Measurements from ENCODE around the gene ZBTB9. TPM values are rescaled to one million over a fixed set of nuclear protein-coding genes. Genes with fewer than 3 reads are reported as not detected.

Gene ZBTB9
- total and polyA plus RNA-seq, 2 donors (not counting 1 experiment from before 2014, with no cell fraction given) = 2.9 to 11.8 TPM

DNA sequence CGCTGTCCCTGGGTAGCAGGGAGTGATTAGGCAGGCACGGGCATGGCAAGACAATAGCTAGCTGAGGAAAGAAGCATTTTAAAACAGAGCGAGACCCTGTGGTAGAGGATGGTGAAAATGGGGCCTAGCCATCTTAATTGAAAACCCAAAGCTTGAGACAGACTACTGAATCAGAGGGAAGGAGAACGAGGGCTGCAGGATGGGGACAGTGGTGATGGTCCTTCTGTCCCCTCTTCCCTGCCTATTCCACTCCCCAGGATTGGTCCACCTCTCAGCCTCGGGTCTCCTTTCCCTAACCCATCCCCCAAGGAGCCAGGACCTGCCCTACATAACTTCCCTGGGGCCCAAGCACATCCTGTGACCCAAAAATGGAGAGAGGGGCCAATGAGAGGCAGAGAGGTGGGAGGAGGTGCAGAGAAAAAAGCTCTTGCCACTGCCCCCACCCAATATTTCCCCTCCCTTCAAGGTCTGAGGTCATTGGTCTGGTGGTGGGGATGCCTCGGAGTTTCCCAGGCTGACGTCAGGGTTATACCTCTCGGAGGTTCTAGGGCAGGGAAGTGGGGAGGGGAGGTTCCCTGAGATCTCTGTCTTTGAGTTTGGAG lies 35.6 kb upstream of the ZBTB9 start:
- H3K27ac ChIP-seq (ENCODE audit: low read length in 2 of 2) = peak overlapping the region; percentile 87 to 91
- no peak for TF ChIP-seq EZH2 (IDR thresholded peaks at IDR 0.05; ENCODE audit: borderline replicate concordance, insufficient read depth, low read depth, low read length, poor library complexity, severe bottlenecking)
- TF ChIP-seq, protein P1, sequence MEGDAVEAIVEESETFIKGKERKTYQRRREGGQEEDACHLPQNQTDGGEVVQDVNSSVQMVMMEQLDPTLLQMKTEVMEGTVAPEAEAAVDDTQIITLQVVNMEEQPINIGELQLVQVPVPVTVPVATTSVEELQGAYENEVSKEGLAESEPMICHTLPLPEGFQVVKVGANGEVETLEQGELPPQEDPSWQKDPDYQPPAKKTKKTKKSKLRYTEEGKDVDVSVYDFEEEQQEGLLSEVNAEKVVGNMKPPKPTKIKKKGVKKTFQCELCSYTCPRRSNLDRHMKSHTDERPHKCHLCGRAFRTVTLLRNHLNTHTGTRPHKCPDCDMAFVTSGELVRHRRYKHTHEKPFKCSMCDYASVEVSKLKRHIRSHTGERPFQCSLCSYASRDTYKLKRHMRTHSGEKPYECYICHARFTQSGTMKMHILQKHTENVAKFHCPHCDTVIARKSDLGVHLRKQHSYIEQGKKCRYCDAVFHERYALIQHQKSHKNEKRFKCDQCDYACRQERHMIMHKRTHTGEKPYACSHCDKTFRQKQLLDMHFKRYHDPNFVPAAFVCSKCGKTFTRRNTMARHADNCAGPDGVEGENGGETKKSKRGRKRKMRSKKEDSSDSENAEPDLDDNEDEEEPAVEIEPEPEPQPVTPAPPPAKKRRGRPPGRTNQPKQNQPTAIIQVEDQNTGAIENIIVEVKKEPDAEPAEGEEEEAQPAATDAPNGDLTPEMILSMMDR (IDR thresholded peaks at IDR 0.05) = peak; percentile 9
- peak overlapping the region; percentile 92 for H3K4me2 ChIP-seq (replicated peaks; ENCODE audit: low read depth, low read length, poor library complexity, severe bottlenecking)
- peaks cover 0 to 3% (median 0%) of the 10 kb centered on the region in 4 experiments for H3K27me3 ChIP-seq (replicated peaks in 1 of 4; ENCODE audit: control extremely low read depth in 1 of 4, control insufficient read depth in 3 of 4, insufficient read depth in 4 of 4, low read length in 3 of 4)
- POLR2A ChIA-PET = interaction anchor here (0.6 to 1.7 kb wide), 13 partner anchors 9 to 447 kb away, joined by 3 to 6 read pairs (median 3); partner anchors contain the start of genes BAK1, TAPBP and ZBTB9
- peaks cover 33 to 58% of the 10 kb centered on the region in 2 donors for H3K4me1 ChIP-seq (ENCODE audit: control insufficient read depth in 2 of 2, insufficient read depth in 2 of 2, low read length in 2 of 2)
- WGBS (ENCODE audit: insufficient coverage) = 45% methylated on average over 5 of the region's 8 CpGs
- CTCF ChIA-PET = interaction anchor here (1.2 to 1.9 kb wide), 6 partner anchors 12 to 152 kb away, joined by 3 to 8 read pairs (median 4); partner anchors contain the start of genes B3GALT4, ZBTB22 and ZBTB9
- H3K36me3 ChIP-seq (replicated peaks in 1 of 2; ENCODE audit: control extremely low read depth in 1 of 2, control insufficient read depth in 1 of 2, extremely low read depth in 1 of 2, insufficient read depth in 2 of 2, low read length in 1 of 2) = peaks cover 0 to 26% of the 10 kb centered on the region in 2 experiments
- peaks cover 20% of the 10 kb centered on the region for H3K79me2 ChIP-seq (ENCODE audit: control insufficient read depth, insufficient read depth, low read length)
- peak overlapping the region; percentile 96 for H3K4me3 Mint-ChIP-seq
- ATAC-seq (ENCODE audit: low read depth) = no peak
- H3K9ac ChIP-seq (ENCODE audit: low read length) = peak overlapping the region; percentile 62
- H3K27me3 Mint-ChIP-seq = peaks cover 4% of the 10 kb centered on the region
- H2AFZ ChIP-seq (ENCODE audit: insufficient read depth, low read depth, low read length, poor library complexity, severe bottlenecking) = peak overlapping the region; percentile 71
- peak overlapping the region; percentile 37 to 60 (median 58) for H3K4me3 ChIP-seq (ENCODE audit: control extremely low read depth in 1 of 5, extremely low read depth in 1 of 5, insufficient read depth in 1 of 5, low read depth in 2 of 5, low read length in 4 of 5)
- H3K9me3 Mint-ChIP-seq (ENCODE audit: insufficient read depth) = no peaks in the 10 kb centered on the region
- H4K20me1 ChIP-seq (ENCODE audit: control insufficient read depth, insufficient read depth, low read length, poor library complexity, severe bottlenecking) = no peaks in the 10 kb centered on the region
- intact Hi-C loops (cut with micrococcal nuclease) = loop anchor here (1.0 to 2.0 kb wide), 9 partner anchors 8 to 370 kb away; partner anchors contain the start of genes KIFC1, LEMD2, RXRB and SLC39A7
- DNase-seq = peak; percentile 46
- peaks cover 56% of the 10 kb centered on the region for H3K4me1 Mint-ChIP-seq
- no peaks in the 10 kb centered on the region for H3K9me3 ChIP-seq (ENCODE audit: control extremely low read depth in 1 of 3, control insufficient read depth in 2 of 3, insufficient read depth in 1 of 3, low read length in 2 of 3)
- H3K27ac Mint-ChIP-seq = peak overlapping the region; percentile 97

Measured in B cell (primary cell).